Measurements from ENCODE around the gene LHFPL3.

DNA sequence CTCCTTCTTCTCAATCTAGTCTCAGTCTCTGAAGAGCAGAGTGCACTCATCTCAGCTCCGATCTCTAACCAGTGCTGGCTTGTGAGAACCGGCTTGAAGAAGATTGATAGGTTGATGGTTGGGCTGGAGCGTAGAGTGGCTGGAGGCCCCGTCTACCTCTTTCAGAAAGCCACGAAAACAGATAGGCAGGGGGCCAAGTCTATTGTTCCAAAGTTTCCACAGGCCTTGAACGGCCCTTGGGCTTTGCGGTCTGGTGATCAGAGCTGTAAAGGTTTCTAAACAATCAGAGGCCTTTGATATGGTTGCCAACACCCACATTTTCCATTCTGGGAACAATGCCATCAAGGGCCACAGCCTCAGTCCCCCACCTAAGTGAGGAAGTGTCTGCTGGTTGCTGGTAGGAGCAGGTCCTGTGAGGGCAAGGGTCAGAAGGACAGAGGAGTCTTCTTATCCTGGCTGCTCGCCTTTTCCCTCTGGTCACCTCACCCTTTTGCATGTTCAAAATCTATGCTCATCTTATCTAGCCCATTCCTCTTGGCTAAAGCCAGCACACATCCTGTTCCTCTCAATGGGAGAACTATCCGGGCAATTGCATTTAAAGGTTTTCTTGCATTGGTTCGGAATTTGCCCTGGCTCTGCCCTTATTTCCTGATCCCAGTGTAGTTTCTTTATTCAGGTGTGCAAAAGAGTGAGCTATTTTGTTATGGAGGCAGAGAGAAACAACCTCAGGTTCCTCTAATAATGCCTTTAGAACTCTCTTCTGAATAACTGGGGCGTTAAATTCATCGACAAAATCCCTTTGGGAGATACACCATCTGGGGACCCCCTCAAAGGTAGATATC, 615.3 kb downstream of the LHFPL3 start:
- TF ChIP-seq, protein P1, sequence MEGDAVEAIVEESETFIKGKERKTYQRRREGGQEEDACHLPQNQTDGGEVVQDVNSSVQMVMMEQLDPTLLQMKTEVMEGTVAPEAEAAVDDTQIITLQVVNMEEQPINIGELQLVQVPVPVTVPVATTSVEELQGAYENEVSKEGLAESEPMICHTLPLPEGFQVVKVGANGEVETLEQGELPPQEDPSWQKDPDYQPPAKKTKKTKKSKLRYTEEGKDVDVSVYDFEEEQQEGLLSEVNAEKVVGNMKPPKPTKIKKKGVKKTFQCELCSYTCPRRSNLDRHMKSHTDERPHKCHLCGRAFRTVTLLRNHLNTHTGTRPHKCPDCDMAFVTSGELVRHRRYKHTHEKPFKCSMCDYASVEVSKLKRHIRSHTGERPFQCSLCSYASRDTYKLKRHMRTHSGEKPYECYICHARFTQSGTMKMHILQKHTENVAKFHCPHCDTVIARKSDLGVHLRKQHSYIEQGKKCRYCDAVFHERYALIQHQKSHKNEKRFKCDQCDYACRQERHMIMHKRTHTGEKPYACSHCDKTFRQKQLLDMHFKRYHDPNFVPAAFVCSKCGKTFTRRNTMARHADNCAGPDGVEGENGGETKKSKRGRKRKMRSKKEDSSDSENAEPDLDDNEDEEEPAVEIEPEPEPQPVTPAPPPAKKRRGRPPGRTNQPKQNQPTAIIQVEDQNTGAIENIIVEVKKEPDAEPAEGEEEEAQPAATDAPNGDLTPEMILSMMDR (conservative IDR thresholded peaks at IDR 0.05; ENCODE audit: low read length) = no peak
- TF ChIP-seq EZH2phosphoT487 (IDR thresholded peaks at IDR 0.05; ENCODE audit: borderline replicate concordance, low read depth, low read length) = no peak

Measured in OCI-LY7 (cell line).